HepG2 (cell line): ENCODE results near the gene C1orf216. TPM values are rescaled to one million over a fixed set of nuclear protein-coding genes. Genes with fewer than 3 reads are reported as not detected.

Source experiments
- KDM2A ChIP-seq: sonication (generic); formaldehyde crosslinking; IDR thresholded peaks from 2 replicates; pipeline ENCODE4 v1.4.0; 2020; ENCODE audit warnings: low read depth, missing genetic modification reagents, borderline replicate concordance
- LBX2 ChIP-seq: sonication (generic); formaldehyde crosslinking; IDR thresholded peaks from 2 replicates; pipeline ENCODE4 v1.5.0; 2020; ENCODE audit warnings: missing genetic modification reagents, mild to moderate bottlenecking, borderline replicate concordance
- NCOR1 ChIP-seq: fragments of 200-600 bp; sonication (generic); IDR thresholded peaks from 2 replicates; pipeline ENCODE4 v1.7.0; 2017; ENCODE audit warnings: antibody characterized with exemption, low read length, borderline replicate concordance
- POGZ ChIP-seq: sonication (generic); formaldehyde crosslinking; IDR thresholded peaks from 2 replicates; pipeline ENCODE4 v1.4.0; 2020; ENCODE audit warnings: mild to moderate bottlenecking, missing genetic modification reagents
- REL ChIP-seq: sonication (generic); formaldehyde crosslinking; conservative IDR thresholded peaks from 2 replicates; pipeline ENCODE4 v1.8.0; 2022; ENCODE audit warnings: mild to moderate bottlenecking, missing genetic modification reagents, moderate library complexity
- SMARCC2 ChIP-seq: fragments of 450-650 bp; IDR thresholded peaks from 2 replicates; pipeline ENCODE4 v1.6.1; 2017; ENCODE audit warnings: antibody characterized with exemption, mild to moderate bottlenecking
- SOX13 ChIP-seq, 3 experiments: fragments of 450-650 bp in 1 of 3; sonication (generic) in 1 of 3; formaldehyde crosslinking in 1 of 3; IDR thresholded peaks in 2 of 3; conservative IDR thresholded peaks in 1 of 3; 2 replicates each; pipeline versions ENCODE4 v1.5.0 to v1.6.1; 2016 to 2020; ENCODE audit warnings: antibody characterized with exemption in 1 of 3, mild to moderate bottlenecking in 1 of 3, missing compliant biosample characterization in 1 of 3, missing genetic modification reagents in 1 of 3, moderate library complexity in 1 of 3
- SPEN ChIP-seq: sonication (generic); formaldehyde crosslinking; IDR thresholded peaks from 2 replicates; pipeline ENCODE4 v1.5.1; 2020; ENCODE audit warnings: low read depth, mild to moderate bottlenecking, missing genetic modification reagents
- TEAD3 ChIP-seq: optimal IDR thresholded peaks from 2 replicates; pipeline ENCODE3; 2016; ENCODE audit warnings: borderline replicate concordance
- ZNF251 ChIP-seq: sonication (generic); formaldehyde crosslinking; IDR thresholded peaks from 2 replicates; pipeline ENCODE4 v1.9.0; 2021; ENCODE audit warnings: mild to moderate bottlenecking, missing genetic modification reagents
- ZNF331 ChIP-seq: sonication (generic); formaldehyde crosslinking; IDR thresholded peaks from 2 replicates; pipeline ENCODE4 v1.4.0; 2020; ENCODE audit warnings: missing genetic modification reagents
- ZNF343 ChIP-seq: sonication (generic); formaldehyde crosslinking; IDR thresholded peaks from 2 replicates; pipeline ENCODE4 v1.4.0; 2020; ENCODE audit warnings: mild to moderate bottlenecking, missing genetic modification reagents
- ZNF432 ChIP-seq: sonication (generic); formaldehyde crosslinking; IDR thresholded peaks from 2 replicates; pipeline ENCODE4 v1.5.0; 2020; ENCODE audit warnings: missing genetic modification reagents, mild to moderate bottlenecking, borderline replicate concordance
- ZNF562 ChIP-seq: sonication (generic); formaldehyde crosslinking; IDR thresholded peaks from 2 replicates; pipeline ENCODE4 v1.8.0; 2022; ENCODE audit warnings: missing genetic modification reagents, borderline replicate concordance
- ZNF563 ChIP-seq: sonication (generic); formaldehyde crosslinking; IDR thresholded peaks from 2 replicates; pipeline ENCODE4 v1.8.0; 2022; ENCODE audit warnings: mild to moderate bottlenecking, moderate library complexity, missing genetic modification reagents
- ZNF607 ChIP-seq: sonication (generic); formaldehyde crosslinking; IDR thresholded peaks from 2 replicates; pipeline ENCODE4 v1.5.1; 2020; ENCODE audit warnings: missing genetic modification reagents, mild to moderate bottlenecking, borderline replicate concordance
- ZNF740 ChIP-seq: sonication (generic); formaldehyde crosslinking; IDR thresholded peaks from 2 replicates; pipeline ENCODE4 v1.4.0; 2020; ENCODE audit warnings: missing genetic modification reagents
- ZNF776 ChIP-seq: sonication (generic); formaldehyde crosslinking; IDR thresholded peaks from 2 replicates; pipeline ENCODE4 v1.4.0; 2020; ENCODE audit warnings: mild to moderate bottlenecking, missing genetic modification reagents
- polyA plus RNA-seq, 8 experiments: library from polyadenylated mRNA; depleted of rRNA in 3 of 8; stranded (reverse) in 7 of 8; unstranded in 1 of 8; fragments of >200 nt; fragmentation: Illumina TruSeq in 4 of 8; extraction: Trizol in 4 of 8; gene quantifications; 2 replicates each; pipeline versions ENCODE4 v1.2.1 to v1.2.3, GENCODE V29; 2011 to 2016; ENCODE audit warnings: low read depth in 4 of 8, missing spikeins in 1 of 8, mixed read lengths in 1 of 8; ENCODE audit not compliant: insufficient read depth in 1 of 8
- total RNA-seq, 5 experiments: library from RNA; depleted of rRNA; stranded (reverse); fragments of >200 nt; fragmentation: Illumina TruSeq; extraction: Trizol; gene quantifications; 2 replicates each; pipeline ENCODE4 v1.2.3, GENCODE V29; 2016; ENCODE audit warnings: low read depth in 1 of 5
- TF ChIP-seq, protein P1 (sequence below): IDR thresholded peaks from 2 replicates; pipeline ENCODE4 v1.4.0; 2020; ENCODE audit warnings: mild to moderate bottlenecking, missing genetic modification reagents
- TF ChIP-seq, protein P2 (sequence below): sonication (generic); formaldehyde crosslinking; IDR thresholded peaks from 2 replicates; pipeline ENCODE4 v1.4.0; 2020; ENCODE audit warnings: missing genetic modification reagents
- TF ChIP-seq, protein P3 (sequence below): sonication (generic); formaldehyde crosslinking; IDR thresholded peaks from 2 replicates; pipeline ENCODE4 v1.4.0; 2020; ENCODE audit warnings: missing genetic modification reagents, borderline replicate concordance

The C1orf216 gene
- total and polyA plus RNA-seq, 2 of the 13 experiments (the other 11 are each of a cell fraction or from before 2014, with no cell fraction given): 0.48 to 1.1 TPM

DNA sequence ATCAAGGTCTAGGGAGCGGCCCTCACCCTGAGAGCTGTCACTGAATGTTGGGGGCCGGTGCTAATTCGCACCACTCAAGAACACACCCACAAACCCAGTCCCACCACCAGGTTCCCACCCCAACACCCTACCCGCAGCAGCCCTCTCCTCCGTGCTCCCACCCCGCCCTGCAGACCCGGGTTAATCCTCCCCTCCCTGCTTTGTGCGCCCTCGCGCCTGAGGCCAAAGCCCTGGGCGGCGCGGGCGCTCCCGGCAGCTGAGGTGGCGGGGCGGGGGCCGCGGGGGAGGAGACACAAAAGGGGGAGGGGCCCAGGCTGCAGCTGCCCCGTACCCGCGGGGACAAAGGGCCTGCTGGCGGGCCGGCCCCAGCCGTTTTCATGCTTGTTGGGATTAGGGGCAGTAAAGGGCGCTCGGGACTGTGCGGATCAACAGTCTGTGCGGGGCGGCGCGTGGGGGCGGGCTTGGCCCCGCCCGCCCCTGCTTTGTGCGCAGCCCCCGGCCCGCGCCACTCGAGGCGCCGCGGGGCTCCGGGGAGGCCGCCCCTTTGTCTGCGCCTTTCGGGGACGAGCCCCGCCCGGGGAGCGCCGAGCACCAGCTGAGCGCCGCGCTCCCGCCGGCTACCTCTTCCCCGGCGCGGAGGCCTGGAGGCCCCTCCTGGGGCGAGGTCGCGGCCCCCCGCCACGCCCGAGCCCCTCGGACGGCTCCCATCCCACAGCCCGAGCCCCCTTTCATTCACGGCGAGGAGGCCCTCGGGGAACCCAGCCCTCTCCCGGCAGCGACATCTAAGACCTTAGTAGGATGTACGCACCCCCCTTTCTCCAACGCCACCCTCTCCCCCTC lies 10.9 kb downstream of the C1orf216 start (continued):
- TF ChIP-seq SOX13 (IDR thresholded peaks at IDR 0.05): no peak
- peak in 1 of 2 experiments; percentile 12; a peak in 1 of 4 replicates for TF ChIP-seq SOX13 (CRISPR knock-in tag; conservative IDR thresholded peaks at IDR 0.05 in 1 of 2, IDR thresholded peaks at IDR 0.05 in 1 of 2)
- TF ChIP-seq POGZ: no peak
- TF ChIP-seq ZNF607 (CRISPR knock-in tag): no peak
- TF ChIP-seq, protein P1, sequence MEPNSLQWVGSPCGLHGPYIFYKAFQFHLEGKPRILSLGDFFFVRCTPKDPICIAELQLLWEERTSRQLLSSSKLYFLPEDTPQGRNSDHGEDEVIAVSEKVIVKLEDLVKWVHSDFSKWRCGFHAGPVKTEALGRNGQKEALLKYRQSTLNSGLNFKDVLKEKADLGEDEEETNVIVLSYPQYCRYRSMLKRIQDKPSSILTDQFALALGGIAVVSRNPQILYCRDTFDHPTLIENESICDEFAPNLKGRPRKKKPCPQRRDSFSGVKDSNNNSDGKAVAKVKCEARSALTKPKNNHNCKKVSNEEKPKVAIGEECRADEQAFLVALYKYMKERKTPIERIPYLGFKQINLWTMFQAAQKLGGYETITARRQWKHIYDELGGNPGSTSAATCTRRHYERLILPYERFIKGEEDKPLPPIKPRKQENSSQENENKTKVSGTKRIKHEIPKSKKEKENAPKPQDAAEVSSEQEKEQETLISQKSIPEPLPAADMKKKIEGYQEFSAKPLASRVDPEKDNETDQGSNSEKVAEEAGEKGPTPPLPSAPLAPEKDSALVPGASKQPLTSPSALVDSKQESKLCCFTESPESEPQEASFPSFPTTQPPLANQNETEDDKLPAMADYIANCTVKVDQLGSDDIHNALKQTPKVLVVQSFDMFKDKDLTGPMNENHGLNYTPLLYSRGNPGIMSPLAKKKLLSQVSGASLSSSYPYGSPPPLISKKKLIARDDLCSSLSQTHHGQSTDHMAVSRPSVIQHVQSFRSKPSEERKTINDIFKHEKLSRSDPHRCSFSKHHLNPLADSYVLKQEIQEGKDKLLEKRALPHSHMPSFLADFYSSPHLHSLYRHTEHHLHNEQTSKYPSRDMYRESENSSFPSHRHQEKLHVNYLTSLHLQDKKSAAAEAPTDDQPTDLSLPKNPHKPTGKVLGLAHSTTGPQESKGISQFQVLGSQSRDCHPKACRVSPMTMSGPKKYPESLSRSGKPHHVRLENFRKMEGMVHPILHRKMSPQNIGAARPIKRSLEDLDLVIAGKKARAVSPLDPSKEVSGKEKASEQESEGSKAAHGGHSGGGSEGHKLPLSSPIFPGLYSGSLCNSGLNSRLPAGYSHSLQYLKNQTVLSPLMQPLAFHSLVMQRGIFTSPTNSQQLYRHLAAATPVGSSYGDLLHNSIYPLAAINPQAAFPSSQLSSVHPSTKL (CRISPR knock-in tag): no peak
- no peak for TF ChIP-seq TEAD3 (CRISPR knock-in tag)
- TF ChIP-seq ZNF331 (CRISPR knock-in tag): peak; percentile 5; the same call in 1 of the 2 replicates
- TF ChIP-seq REL (CRISPR knock-in tag): no peak
- TF ChIP-seq SMARCC2: no peak
- TF ChIP-seq SPEN (CRISPR knock-in tag): 0 out of 2 replicates have a peak, but pooled peaks have one; percentile 25
- TF ChIP-seq, protein P2, sequence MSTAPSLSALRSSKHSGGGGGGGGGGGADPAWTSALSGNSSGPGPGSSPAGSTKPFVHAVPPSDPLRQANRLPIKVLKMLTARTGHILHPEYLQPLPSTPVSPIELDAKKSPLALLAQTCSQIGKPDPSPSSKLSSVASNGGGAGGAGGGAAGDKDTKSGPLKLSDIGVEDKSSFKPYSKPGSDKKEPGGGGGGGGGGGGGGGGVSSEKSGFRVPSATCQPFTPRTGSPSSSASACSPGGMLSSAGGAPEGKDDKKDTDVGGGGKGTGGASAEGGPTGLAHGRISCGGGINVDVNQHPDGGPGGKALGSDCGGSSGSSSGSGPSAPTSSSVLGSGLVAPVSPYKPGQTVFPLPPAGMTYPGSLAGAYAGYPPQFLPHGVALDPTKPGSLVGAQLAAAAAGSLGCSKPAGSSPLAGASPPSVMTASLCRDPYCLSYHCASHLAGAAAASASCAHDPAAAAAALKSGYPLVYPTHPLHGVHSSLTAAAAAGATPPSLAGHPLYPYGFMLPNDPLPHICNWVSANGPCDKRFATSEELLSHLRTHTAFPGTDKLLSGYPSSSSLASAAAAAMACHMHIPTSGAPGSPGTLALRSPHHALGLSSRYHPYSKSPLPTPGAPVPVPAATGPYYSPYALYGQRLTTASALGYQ (CRISPR knock-in tag): no peak
- TF ChIP-seq, protein P3, sequence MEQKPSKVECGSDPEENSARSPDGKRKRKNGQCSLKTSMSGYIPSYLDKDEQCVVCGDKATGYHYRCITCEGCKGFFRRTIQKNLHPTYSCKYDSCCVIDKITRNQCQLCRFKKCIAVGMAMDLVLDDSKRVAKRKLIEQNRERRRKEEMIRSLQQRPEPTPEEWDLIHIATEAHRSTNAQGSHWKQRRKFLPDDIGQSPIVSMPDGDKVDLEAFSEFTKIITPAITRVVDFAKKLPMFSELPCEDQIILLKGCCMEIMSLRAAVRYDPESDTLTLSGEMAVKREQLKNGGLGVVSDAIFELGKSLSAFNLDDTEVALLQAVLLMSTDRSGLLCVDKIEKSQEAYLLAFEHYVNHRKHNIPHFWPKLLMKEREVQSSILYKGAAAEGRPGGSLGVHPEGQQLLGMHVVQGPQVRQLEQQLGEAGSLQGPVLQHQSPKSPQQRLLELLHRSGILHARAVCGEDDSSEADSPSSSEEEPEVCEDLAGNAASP: no peak
- no peak for TF ChIP-seq ZNF251 (CRISPR knock-in tag)
- no peak for TF ChIP-seq ZNF343 (CRISPR knock-in tag)
- TF ChIP-seq KDM2A (CRISPR knock-in tag): no peak
- no peak for TF ChIP-seq LBX2 (CRISPR knock-in tag)
- TF ChIP-seq ZNF562 (CRISPR knock-in tag): no peak
- TF ChIP-seq NCOR1: no peak
- TF ChIP-seq ZNF432 (CRISPR knock-in tag): no peak
- TF ChIP-seq ZNF776: no peak
- TF ChIP-seq ZNF563 (CRISPR knock-in tag): no peak
- TF ChIP-seq ZNF740 (CRISPR knock-in tag): no peak
